Caco-2 (cell line): ENCODE data around the gene FNDC7. TPM values are rescaled to one million over a fixed set of nuclear protein-coding genes. Genes with fewer than 3 reads are reported as not detected.

Source experiments
- BruUV-seq: library from RNA; stranded (reverse); fragments of 400-500 nt; replicated peaks from 2 replicates; lab custom pipeline; 2021; lab: Mats Ljungman, UMichigan
- CTCF ChIA-PET: fragments of 300-600 bp; sonication (Branson Sonifier 250); formaldehyde crosslinking; loops from one replicate; lab custom pipeline; 2022; ENCODE audit warnings: antibody characterized with exemption; lab: Charles Lee
- POLR2A ChIA-PET: fragments of 300-600 bp; sonication (Branson Sonifier 250); formaldehyde crosslinking; loops from one replicate; lab custom pipeline; 2022; ENCODE audit warnings: antibody characterized with exemption; lab: Charles Lee
- DNase-seq, 2 experiments: peaks; one replicate each; pipeline versions ENCODE4 v3.0.0 to v3.0.0-alpha.2; 2020 to 2022
- H3K27me3 ChIP-seq: replicated peaks from 2 replicates; pipeline ENCODE4 v1.6.0; 2011; ENCODE audit warnings: low read length; ENCODE audit not compliant: control insufficient read depth, insufficient read depth
- H3K36me3 ChIP-seq: 2 replicates; pipeline ENCODE4 v1.5.1; 2011; ENCODE audit warnings: low read length; ENCODE audit not compliant: control insufficient read depth, insufficient read depth
- H3K4me1 ChIP-seq: fragments of 250-450 bp; sonication (Bioruptor Pico); 2 replicates; pipeline ENCODE4 v1.5.1; 2020; ENCODE audit warnings: mild to moderate bottlenecking
- H3K4me3 ChIP-seq: 2 replicates; pipeline ENCODE4 v1.5.1; 2011; ENCODE audit warnings: low read depth, mild to moderate bottlenecking, control low read depth, low read length
- H3K9me3 ChIP-seq: fragments of 250-450 bp; sonication (Bioruptor Pico); 2 replicates; pipeline ENCODE4 v1.5.1; 2020; ENCODE audit warnings: mild to moderate bottlenecking, moderate library complexity
- H3K27ac Mint-ChIP-seq: one replicate; pipeline ENCODE4 v1.8.0; 2022; ENCODE audit warnings: mixed read lengths; ENCODE audit not compliant: unreplicated experiment
- H3K27me3 Mint-ChIP-seq: one replicate; pipeline ENCODE4 v1.8.0; 2022; ENCODE audit warnings: mixed read lengths; ENCODE audit not compliant: insufficient read depth, unreplicated experiment
- H3K36me3 Mint-ChIP-seq: one replicate; pipeline ENCODE4 v1.8.0; 2022; ENCODE audit warnings: mild to moderate bottlenecking, mixed read lengths; ENCODE audit not compliant: insufficient read depth, unreplicated experiment
- H3K4me1 Mint-ChIP-seq: one replicate; pipeline ENCODE4 v1.8.0; 2022; ENCODE audit warnings: low read depth, mixed read lengths; ENCODE audit not compliant: unreplicated experiment
- H3K4me3 Mint-ChIP-seq: one replicate; pipeline ENCODE4 v1.8.0; 2022; ENCODE audit warnings: mild to moderate bottlenecking, moderate library complexity, mixed read lengths; ENCODE audit not compliant: unreplicated experiment
- H3K9me3 Mint-ChIP-seq: one replicate; pipeline ENCODE4 v1.8.0; 2022; ENCODE audit warnings: mixed read lengths; ENCODE audit not compliant: unreplicated experiment
- CTCF ChIP-seq, 2 experiments: fragments of 200-600 bp in 1 of 2; IDR thresholded peaks; 1 replicate in 1 of 2; 2 replicates in 1 of 2; pipeline versions ENCODE4 v1.5.1 to v1.8.0; 2011 to 2022; ENCODE audit warnings: antibody characterized with exemption in 1 of 2, control low read depth in 1 of 2, inconsistent platforms in 1 of 2, low read depth in 1 of 2, low read length in 1 of 2, mild to moderate bottlenecking in 1 of 2, moderate library complexity in 1 of 2; ENCODE audit not compliant: insufficient read depth in 1 of 2, severe bottlenecking in 1 of 2, unreplicated experiment in 1 of 2
- intact Hi-C: fragments of 100-400 bp; cut with micrococcal nuclease; formaldehyde crosslinking; loops from one replicate; pipeline ENCODE4 v1.10.0; 2022; ENCODE audit not compliant: unreplicated experiment
- total RNA-seq: library from RNA; stranded (reverse); gene quantifications from 2 replicates; pipeline ENCODE4 v1.2.3, GENCODE V29; 2022

FNDC7 gene
- total RNA-seq, 1 experiment from 2014 or later, result not detected

- intact Hi-C loops, result no loop called here
- ChIA-PET POLR2A (no interaction called here), CTCF (no interaction called here)
- no peaks in the 10 kb centered on the region for H3K27me3 Mint-ChIP-seq
- H3K36me3 Mint-ChIP-seq, result peaks cover 11% of the 10 kb centered on the region
- Histone ChIP-seq H3K36me3 (no peaks in the 10 kb centered on the region), H3K4me1 (no peaks in the 10 kb centered on the region; the same call in 1 of the 2 replicates), H3K27me3 (no peaks in the 10 kb centered on the region), H3K9me3 (no peaks in the 10 kb centered on the region), H3K4me3 (no peak overlapping the region)
- H3K4me3 Mint-ChIP-seq, result no peak overlapping the region
- no peak overlapping the region for H3K27ac Mint-ChIP-seq
- H3K9me3 Mint-ChIP-seq, result no peaks in the 10 kb centered on the region
- H3K4me1 Mint-ChIP-seq, result no peaks in the 10 kb centered on the region
- DNase-seq, result peak in 1 of 2 experiments; percentile 15
- BruUV-seq, result no TSS peak
- no peak for TF ChIP-seq CTCF (IDR thresholded peaks at IDR 0.05; ENCODE audit: insufficient read depth in 1 of 2, low read depth in 1 of 2, low read length in 1 of 2, severe bottlenecking in 1 of 2, unreplicated experiment in 1 of 2)
These were observed 3.7 kb upstream of the FNDC7 start for GRCh38 chr1:108708691-108709660.

GRCh38 chr1:108715932-108716331 is 3.2 kb downstream of the FNDC7 start:
- ChIA-PET CTCF (no interaction called here), POLR2A (no interaction called here)
- H3K27ac Mint-ChIP-seq, result no peak overlapping the region
- no peaks in the 10 kb centered on the region for H3K9me3 ChIP-seq
- no peak overlapping the region for H3K4me3 ChIP-seq
- no peak for DNase-seq
- H3K27me3 Mint-ChIP-seq, result no peaks in the 10 kb centered on the region
- peaks cover 8% of the 10 kb centered on the region for H3K4me1 ChIP-seq
- no peaks in the 10 kb centered on the region for H3K27me3 ChIP-seq
- BruUV-seq, result no TSS peak
- no peaks in the 10 kb centered on the region for H3K36me3 ChIP-seq
- intact Hi-C loops, result no loop called here
- H3K4me3 Mint-ChIP-seq, result no peak overlapping the region
- H3K4me1 Mint-ChIP-seq, result peaks cover 6% of the 10 kb centered on the region
- H3K36me3 Mint-ChIP-seq, result no peaks in the 10 kb centered on the region
- H3K9me3 Mint-ChIP-seq, result no peaks in the 10 kb centered on the region
- TF ChIP-seq CTCF (IDR thresholded peaks at IDR 0.05; ENCODE audit: insufficient read depth in 1 of 2, low read depth in 1 of 2, low read length in 1 of 2, severe bottlenecking in 1 of 2, unreplicated experiment in 1 of 2), result no peak

- Mint-ChIP-seq H3K4me1 (peaks cover 6% of the 10 kb centered on the region), H3K27me3 (no peaks in the 10 kb centered on the region), H3K36me3 (no peaks in the 10 kb centered on the region), H3K4me3 (no peak overlapping the region), H3K9me3 (no peaks in the 10 kb centered on the region), H3K27ac (no peak overlapping the region)
- no peaks in the 10 kb centered on the region for H3K36me3 ChIP-seq
- no peak for DNase-seq
- BruUV-seq, result no TSS peak
- H3K4me3 ChIP-seq, result no peak overlapping the region
- intact Hi-C loops, result no loop called here
- no peaks in the 10 kb centered on the region for H3K9me3 ChIP-seq
- no peak for TF ChIP-seq CTCF (IDR thresholded peaks at IDR 0.05; ENCODE audit: insufficient read depth in 1 of 2, low read depth in 1 of 2, low read length in 1 of 2, severe bottlenecking in 1 of 2, unreplicated experiment in 1 of 2)
- H3K27me3 ChIP-seq, result no peaks in the 10 kb centered on the region
- H3K4me1 ChIP-seq, result peaks cover 10% of the 10 kb centered on the region
- ChIA-PET CTCF (interaction anchor here (0.6 kb wide), 1 partner anchor 28 kb away, joined by 3 read pairs; no protein-coding TSS in a partner anchor), POLR2A (no interaction called here)
These were observed 3.9 kb downstream of the FNDC7 start for GRCh38 chr1:108716437-108717230.
